NCI-H2196 (cell line): ENCODE data around the gene FOXN3.

ENCODE experiments used
- DNase-seq: peaks from one replicate; lab custom pipeline; 2025; ENCODE audit not compliant: unreplicated experiment; lab: John Stamatoyannopoulos, UW

FOXN3 gene

DNA sequence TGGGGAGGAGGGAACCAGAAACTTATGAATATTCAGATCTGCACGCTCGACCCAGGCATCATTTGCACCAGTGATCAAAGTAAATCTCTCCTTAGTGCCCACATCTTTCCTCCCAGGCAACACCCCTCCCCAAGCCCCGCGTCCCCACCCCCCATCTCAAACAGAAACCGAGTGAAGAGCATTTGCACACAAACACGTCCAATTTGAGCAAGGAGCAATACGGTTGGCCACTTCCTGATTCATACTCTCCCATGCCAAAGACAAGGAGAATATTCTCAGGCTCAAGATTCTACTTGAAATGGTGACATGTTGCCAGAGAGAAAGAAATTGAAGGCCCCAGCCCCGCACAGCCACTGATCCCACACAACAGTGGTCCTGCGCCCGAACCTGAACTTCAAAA lies 7.1 kb downstream of the FOXN3 start:
- DNase-seq = no peak

DNA sequence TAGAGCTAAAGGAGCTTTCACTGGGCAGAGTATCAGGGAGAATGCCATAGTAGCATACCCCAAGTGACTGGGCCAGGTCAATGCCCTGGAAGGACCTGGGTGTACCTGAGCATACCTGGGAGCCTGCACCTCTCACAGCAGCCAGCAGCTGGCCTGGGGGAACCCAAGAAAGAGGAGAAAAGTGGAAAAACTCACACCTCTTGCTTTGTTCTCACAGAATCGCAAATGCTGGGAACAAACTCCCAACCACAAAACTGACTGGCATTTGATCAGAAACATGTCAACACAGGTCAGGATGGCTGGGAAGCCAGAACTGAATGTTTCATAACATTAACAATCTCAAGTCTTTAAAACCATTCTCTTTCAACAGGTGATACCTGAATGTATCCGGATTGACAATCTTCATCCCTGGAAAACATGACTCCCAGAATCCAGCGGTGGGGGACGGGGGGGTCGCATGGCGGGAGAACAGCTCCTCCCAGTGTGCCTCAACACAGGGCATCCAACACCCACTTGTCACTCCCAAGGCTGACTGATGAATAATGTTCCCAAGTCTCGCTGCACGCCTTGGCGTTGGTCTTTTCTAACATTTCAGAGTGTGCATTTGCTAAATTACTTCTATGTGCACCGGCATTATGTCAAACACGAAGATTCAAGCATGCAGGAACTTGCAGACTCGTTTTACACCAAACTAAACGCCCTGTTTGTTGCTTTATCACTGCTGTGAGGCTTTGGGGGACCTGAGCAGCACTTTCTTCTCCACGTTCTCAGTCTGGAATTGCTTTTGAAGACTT lies 7.9 kb downstream of the FOXN3 start:
- DNase-seq = no peak

DNA sequence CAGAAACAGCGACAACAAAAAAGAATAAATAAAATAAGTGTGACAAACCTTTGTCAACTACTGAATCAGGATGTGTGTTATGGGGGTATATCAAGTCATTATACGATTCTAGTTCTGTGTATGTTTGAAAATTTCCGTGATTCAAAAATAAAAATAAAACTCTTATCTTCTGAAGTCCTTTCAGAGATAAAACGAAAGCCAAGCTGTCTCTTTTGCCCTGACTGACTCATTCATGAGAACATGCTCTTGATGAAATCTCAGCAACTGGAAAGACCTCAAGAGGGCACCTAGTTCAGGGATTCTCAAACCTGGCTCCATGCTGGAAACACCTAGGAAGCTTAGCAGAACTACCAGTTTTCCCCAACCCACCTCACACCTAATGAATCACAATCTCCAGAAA lies 9.2 kb downstream of the FOXN3 start:
- no peak for DNase-seq

- no peak for DNase-seq
Observed at GRCh38 chr14:89406941-89407340, 10.1 kb downstream of the FOXN3 start.

GRCh38 chr14:89406361-89406760 lies 10.7 kb downstream of the FOXN3 start:
- DNase-seq = no peak

DNA sequence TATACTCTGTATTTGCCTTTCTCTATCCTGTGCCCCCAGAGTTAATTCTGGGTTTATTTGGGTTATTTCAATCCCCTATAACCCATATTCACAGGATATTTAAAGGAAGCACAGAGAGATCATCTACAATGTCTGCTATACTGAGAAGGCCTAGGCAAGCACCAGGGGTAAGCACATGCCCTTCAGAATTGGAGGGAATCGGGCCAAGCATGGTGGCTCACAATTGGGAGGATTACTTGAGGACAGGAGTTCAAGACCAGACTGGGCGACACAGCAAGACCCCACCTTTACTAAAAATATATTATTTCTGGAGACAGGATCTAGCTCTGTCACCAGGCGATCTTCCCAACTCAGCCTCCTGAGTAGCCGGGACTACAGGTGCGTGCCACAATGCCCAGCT lies 11.3 kb downstream of the FOXN3 start:
- no peak for DNase-seq

DNA sequence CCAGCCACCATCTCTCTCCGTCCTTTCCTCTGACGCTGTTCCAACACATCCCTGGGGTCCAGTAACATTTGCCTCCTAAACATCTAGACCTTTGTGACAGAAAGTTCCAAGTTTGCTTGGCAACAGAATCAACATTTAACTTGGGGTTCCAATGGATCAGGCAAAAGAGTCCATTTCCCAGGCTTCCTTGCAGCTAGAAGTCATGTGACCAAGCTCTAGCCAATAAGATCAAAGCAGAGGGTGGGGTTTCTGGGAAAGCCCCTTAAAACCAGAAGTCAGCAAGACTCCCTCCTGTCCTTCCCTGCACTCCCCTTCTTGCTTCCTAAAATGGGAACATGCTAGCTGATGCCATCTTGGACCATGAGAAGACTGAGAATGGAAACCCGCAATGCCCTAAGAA lies 14.7 kb downstream of the FOXN3 start:
- DNase-seq = no peak

- no peak for DNase-seq
Observed at GRCh38 chr14:89401761-89402160, 15.3 kb downstream of the FOXN3 start.

DNA sequence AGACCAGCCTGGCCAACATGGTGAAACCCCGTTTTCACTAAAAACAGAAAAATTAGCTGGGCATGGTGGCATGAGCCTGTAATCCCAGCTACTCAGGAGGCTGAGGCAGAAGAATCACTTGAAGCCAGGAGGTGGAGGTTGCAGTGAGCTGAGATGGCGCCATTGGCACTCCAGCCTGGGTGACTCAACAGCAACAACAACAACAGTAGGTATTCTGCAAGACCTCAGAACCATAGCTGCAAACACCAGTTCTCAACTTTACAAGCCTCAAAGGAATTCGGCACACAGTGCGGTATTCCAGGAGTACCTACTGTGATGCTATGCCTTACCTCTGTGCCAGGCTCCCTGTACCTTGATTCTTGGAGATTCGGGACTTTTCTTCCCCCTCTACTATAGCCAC lies 15.8 kb downstream of the FOXN3 start:
- DNase-seq = no peak

- no peak for DNase-seq
Observed at GRCh38 chr14:89400529-89400928, 16.5 kb downstream of the FOXN3 start.

- no peak for DNase-seq
Observed at GRCh38 chr14:89399594-89400068, 17.4 kb downstream of the FOXN3 start.

- no peak for DNase-seq
Observed at GRCh38 chr14:89399157-89399556, 17.9 kb downstream of the FOXN3 start.

DNA sequence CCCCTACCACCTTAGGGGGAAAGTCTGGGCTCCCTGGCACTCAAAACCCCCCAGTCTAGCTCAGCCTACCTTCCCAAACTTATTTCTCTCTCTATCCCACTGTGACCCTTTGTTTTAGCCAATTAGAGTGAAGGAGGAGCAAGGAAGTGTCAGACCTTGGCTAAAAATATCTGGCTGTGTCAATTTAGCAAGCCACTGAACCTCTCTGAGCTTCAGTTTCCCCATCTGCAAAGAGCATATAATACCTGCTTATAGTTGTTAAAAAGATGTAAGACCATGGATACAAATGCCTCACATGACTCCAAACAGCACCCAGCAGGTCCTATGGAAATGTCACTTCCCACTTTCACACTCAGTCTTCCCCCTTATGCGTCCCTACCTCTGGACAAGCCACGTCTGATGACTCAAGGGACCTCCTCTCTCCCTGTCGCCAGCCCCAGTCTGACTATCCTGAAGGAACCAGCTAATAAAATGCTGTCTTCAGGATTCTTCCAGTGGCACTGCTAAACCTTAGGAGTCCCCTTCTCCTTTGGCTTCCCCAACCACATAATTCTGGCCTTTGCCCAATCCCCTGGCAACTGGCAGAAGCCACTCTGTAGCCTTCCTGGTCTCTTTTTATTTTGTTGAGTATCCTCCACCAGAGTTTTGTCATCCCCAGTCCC lies 19.3 kb downstream of the FOXN3 start:
- no peak for DNase-seq

- no peak for DNase-seq
Observed at GRCh38 chr14:89394972-89395371, 22.1 kb downstream of the FOXN3 start.

DNA sequence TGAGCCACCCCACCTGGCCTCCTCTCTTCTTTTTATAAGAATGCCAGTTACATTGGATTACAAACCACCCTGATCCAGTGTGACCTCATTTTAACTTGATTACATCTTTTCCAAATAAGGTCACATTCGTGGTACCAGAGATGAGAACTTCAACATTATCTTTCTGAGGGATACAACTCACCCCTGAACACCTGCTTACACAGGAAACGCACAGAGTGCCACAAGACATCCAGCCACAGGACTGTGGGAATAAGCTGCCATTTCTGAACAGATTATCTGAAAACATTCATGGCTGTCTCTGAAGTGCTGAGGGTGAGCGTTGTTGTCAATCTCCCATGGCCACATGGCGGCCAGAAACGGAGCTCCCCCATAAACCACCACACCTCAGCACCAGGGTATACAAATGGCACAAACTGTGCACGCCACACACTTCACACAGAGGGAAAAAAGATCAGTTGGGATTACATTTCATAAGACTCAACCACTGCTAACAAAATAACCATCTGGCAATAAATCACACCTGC lies 23.7 kb downstream of the FOXN3 start:
- DNase-seq = no peak

- DNase-seq = no peak
Observed at GRCh38 chr14:89392181-89392580, 24.9 kb downstream of the FOXN3 start.

GRCh38 chr14:89391556-89391955 lies 25.5 kb downstream of the FOXN3 start:
- no peak for DNase-seq

- DNase-seq = no peak
Observed at GRCh38 chr14:89391123-89391522, 25.9 kb downstream of the FOXN3 start.

- DNase-seq = no peak
Observed at GRCh38 chr14:89388853-89389252, 28.2 kb downstream of the FOXN3 start.

GRCh38 chr14:89387922-89388685 lies 28.9 kb downstream of the FOXN3 start:
- no peak for DNase-seq

GRCh38 chr14:89386212-89386886 lies 30.7 kb downstream of the FOXN3 start:
- DNase-seq = no peak
